Ishikawa (cell line): Measurements from ENCODE around the gene COX7A1.

Experiments used
- CREB1 ChIP-seq: IDR thresholded peaks from 2 replicates; pipeline ENCODE4 v1.6.1; 2012; ENCODE audit warnings: low read depth
- EGR1 ChIP-seq: IDR thresholded peaks from 2 replicates; pipeline ENCODE4 v1.6.1; 2012
- EP300 ChIP-seq: IDR thresholded peaks from 2 replicates; pipeline ENCODE4 v1.6.1; 2012; ENCODE audit warnings: borderline replicate concordance
- FOXM1 ChIP-seq: IDR thresholded peaks from 2 replicates; pipeline ENCODE4 v1.6.1; 2012; ENCODE audit warnings: low read depth, borderline replicate concordance
- TAF1 ChIP-seq: IDR thresholded peaks from 2 replicates; pipeline ENCODE4 v1.6.1; 2012; ENCODE audit warnings: low read depth, mild to moderate bottlenecking
- TCF12 ChIP-seq: IDR thresholded peaks from 2 replicates; pipeline ENCODE4 v1.6.1; 2012; ENCODE audit warnings: low read depth
- TEAD4 ChIP-seq: IDR thresholded peaks from 2 replicates; pipeline ENCODE4 v1.6.1; 2012
- YY1 ChIP-seq: IDR thresholded peaks from 2 replicates; pipeline ENCODE4 v1.6.1; 2012; ENCODE audit warnings: low read depth
- ZBTB7A ChIP-seq: IDR thresholded peaks from 2 replicates; pipeline ENCODE4 v1.6.1; 2012; ENCODE audit warnings: low read depth
- TF ChIP-seq, protein P1 (sequence below): IDR thresholded peaks from 2 replicates; pipeline ENCODE4 v1.6.1; 2012; ENCODE audit warnings: low read depth, mild to moderate bottlenecking
- TF ChIP-seq, protein P2 (sequence below): IDR thresholded peaks from 2 replicates; pipeline ENCODE4 v1.6.1; 2012

DNA sequence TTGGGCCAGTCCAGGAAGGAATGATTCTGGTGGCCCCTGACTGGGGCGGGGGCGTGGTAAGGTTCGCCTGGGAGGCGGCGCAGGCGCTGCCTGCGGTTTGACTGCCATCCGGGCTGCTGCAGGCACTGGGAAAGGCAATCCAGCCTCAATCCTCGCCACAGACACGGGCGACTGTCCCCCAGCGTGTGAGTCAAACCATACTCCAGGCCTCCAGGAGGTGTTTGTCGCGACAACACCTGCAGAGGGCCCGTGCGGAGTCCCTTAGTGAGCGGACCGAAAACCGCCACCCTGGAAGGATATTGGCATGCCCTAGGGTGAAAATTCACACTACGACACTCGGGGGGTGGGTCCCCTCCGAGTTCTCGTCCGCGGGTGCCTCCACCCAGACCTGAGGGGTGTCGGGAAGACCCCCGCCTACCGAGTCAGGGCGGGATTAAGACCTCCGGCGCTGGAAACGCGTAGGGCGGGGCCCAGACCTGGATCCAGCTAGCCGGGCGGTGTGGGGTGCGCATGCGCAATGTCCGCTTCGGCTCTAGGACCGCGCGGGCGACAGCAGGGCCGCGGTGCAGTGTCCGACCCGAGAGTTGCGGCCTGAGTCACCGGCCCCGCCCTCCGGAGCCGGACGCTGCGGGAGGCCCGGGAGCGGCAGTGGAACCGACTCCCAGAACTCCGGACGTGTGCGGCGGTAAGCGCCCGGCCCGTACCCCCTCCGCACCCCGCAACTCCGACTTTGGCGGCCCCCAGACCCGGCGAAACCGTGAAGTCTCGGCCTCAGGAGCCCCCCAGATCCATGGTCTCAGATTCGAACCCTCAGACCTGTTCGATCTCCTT, 12.6 kb downstream of the COX7A1 start, which contains the start of gene CAPNS1:
- no peak for TF ChIP-seq CREB1
- 0 out of 2 replicates have a peak, but pooled peaks have one; percentile 51 for TF ChIP-seq EGR1
- TF ChIP-seq TEAD4 = no peak; the same call in 1 of the 2 replicates
- TF ChIP-seq, protein P1, sequence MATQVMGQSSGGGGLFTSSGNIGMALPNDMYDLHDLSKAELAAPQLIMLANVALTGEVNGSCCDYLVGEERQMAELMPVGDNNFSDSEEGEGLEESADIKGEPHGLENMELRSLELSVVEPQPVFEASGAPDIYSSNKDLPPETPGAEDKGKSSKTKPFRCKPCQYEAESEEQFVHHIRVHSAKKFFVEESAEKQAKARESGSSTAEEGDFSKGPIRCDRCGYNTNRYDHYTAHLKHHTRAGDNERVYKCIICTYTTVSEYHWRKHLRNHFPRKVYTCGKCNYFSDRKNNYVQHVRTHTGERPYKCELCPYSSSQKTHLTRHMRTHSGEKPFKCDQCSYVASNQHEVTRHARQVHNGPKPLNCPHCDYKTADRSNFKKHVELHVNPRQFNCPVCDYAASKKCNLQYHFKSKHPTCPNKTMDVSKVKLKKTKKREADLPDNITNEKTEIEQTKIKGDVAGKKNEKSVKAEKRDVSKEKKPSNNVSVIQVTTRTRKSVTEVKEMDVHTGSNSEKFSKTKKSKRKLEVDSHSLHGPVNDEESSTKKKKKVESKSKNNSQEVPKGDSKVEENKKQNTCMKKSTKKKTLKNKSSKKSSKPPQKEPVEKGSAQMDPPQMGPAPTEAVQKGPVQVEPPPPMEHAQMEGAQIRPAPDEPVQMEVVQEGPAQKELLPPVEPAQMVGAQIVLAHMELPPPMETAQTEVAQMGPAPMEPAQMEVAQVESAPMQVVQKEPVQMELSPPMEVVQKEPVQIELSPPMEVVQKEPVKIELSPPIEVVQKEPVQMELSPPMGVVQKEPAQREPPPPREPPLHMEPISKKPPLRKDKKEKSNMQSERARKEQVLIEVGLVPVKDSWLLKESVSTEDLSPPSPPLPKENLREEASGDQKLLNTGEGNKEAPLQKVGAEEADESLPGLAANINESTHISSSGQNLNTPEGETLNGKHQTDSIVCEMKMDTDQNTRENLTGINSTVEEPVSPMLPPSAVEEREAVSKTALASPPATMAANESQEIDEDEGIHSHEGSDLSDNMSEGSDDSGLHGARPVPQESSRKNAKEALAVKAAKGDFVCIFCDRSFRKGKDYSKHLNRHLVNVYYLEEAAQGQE = no peak
- peak; percentile 67 for TF ChIP-seq YY1
- no peak for TF ChIP-seq FOXM1
- TF ChIP-seq, protein P2, sequence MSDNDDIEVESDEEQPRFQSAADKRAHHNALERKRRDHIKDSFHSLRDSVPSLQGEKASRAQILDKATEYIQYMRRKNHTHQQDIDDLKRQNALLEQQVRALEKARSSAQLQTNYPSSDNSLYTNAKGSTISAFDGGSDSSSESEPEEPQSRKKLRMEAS = peak; percentile 32; the same call in 1 of the 2 replicates
- TF ChIP-seq TAF1 = peak; percentile 90
- TF ChIP-seq EP300 = peak; percentile 30; the same call in 1 of the 2 replicates
- peak; percentile 98 for TF ChIP-seq ZBTB7A
- TF ChIP-seq TCF12 = peak; percentile 61
